Skeletal muscle satellite cell (primary cell): ENCODE results near the gene ARHGAP25.
"Not testable (repeated sequence)": the region's sequence is repeated elsewhere in the genome, so short reads cannot be mapped to it uniquely, and the experiment has no call there.

Source experiments
- H3K27me3 ChIP-seq: 2 replicates; pipeline ENCODE4 v1.7.0; 2013; ENCODE audit warnings: low read length; ENCODE audit not compliant: control insufficient read depth, insufficient read depth
- H3K36me3 ChIP-seq: 2 replicates; pipeline ENCODE4 v1.7.0; 2013; ENCODE audit warnings: mild to moderate bottlenecking, control low read depth, low read length; ENCODE audit not compliant: insufficient read depth
- H3K4me1 ChIP-seq: 2 replicates; pipeline ENCODE4 v1.7.0; 2013; ENCODE audit warnings: low read length; ENCODE audit not compliant: control insufficient read depth, insufficient read depth
- H3K4me2 ChIP-seq: 2 replicates; pipeline ENCODE4 v1.7.0; 2013; ENCODE audit warnings: mild to moderate bottlenecking, low read length
- H3K4me3 ChIP-seq: 2 replicates; pipeline ENCODE4 v1.7.0; 2013; ENCODE audit warnings: low read length
- H3K9ac ChIP-seq: 2 replicates; pipeline ENCODE4 v1.7.0; 2013; ENCODE audit warnings: mild to moderate bottlenecking, low read depth, low read length, moderate library complexity
- H3K9me3 ChIP-seq: replicated peaks from 2 replicates; pipeline ENCODE4 v1.7.0; 2013; ENCODE audit warnings: mild to moderate bottlenecking, control low read depth, low read length

ARHGAP25 gene

DNA sequence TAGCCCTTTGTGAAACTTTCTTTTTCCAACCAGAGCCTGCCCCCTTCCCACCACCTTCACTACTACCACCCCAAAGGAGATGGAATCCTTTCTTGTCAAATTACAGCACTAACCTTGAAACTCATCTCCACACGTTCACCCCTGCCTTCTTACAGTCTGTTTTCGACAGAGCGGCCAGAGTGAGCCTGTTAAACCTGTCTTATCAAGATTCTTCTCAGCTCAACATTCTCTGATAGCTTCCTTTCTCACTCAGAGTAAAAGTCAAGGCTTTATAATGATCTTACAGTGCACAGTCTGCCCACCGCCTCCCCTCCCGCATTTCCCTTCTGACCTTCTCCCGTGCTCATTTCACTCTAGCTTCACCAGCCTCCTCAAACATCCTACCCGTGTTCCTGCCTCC lies 56.0 kb downstream of the ARHGAP25 start:
- no peak overlapping the region for H3K4me3 ChIP-seq
- H3K9ac ChIP-seq, result no peak overlapping the region
- peaks cover 44% of the 10 kb centered on the region for H3K27me3 ChIP-seq
- H3K4me1 ChIP-seq, result no peaks in the 10 kb centered on the region
- no peaks in the 10 kb centered on the region for H3K9me3 ChIP-seq
- H3K4me2 ChIP-seq, result no peak overlapping the region
- no peaks in the 10 kb centered on the region for H3K36me3 ChIP-seq

DNA sequence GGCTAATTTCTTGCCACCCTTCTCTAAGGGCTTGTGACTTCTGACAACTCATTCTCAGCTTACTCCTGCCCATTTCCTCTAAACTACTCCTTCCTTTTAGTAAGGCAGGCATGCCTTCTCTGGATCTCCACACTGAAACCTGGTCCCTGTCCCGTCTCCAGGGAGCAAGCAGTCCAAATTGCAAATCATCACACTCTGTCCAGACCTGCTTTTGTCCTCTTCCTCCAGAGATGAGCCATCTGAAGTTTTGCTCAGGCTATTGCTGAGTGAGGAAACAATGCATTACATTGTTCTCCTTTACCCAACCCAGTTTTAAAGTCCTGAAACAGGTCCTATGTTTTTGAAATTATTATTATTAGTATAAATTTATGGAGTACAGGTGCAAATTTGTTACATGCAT lies 57.3 kb downstream of the ARHGAP25 start:
- no peak overlapping the region for H3K9ac ChIP-seq

DNA sequence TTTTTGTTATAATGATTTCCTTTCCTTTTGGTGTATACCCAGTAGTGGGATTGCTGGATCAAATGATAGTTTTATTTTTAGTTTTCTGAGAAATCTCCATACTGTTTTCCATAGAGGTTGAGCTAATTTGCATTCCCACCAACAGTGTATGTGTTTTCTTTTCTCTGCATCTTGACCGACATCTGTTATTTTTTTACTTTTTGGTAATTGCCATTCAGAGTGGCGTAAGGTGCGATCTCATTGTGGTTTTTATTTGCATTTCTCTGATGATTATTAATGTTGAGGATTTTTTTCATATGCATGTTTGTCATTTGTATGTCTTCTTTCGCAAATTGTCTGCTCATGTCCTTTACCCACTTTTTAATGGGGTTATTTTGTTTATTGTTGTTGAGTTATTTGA lies 58.1 kb downstream of the ARHGAP25 start:
- no peak overlapping the region for H3K9ac ChIP-seq

More for the DNA sequence above, 57.3 kb downstream of the ARHGAP25 start:
- Histone ChIP-seq H3K4me1 (peaks cover 4% of the 10 kb centered on the region), H3K27me3 (peaks cover 31% of the 10 kb centered on the region), H3K4me3 (no peak overlapping the region), H3K36me3 (no peaks in the 10 kb centered on the region), H3K9me3 (no peaks in the 10 kb centered on the region), H3K4me2 (no peak overlapping the region)

DNA sequence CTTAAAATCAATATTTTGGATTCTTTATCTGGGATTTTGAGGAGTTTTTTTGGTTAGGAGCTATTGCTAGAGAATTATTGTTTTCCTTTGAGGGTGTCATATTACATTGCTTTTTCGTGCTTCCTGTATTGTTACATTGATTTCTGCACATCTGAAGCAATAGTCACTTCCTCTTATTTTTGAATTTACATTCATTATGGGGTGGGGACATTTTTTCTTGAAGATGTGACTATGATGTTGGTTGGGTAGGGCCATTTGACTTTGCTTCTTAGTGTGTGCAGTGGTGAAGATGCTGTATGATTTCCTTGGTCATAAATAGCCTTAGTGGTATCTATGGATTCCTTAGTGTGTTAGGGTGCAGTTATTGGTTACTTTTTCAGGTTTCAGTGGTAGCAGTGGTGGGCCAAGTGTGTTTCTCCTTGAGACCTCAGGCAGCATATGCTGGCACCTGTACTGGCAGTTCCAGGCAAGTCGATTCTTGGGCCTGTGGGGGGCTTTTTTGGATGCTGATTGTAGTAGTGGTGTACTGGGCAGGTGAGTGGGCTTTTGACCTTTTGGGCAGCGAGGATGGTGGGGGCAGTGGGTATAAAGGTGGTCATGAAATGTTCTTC lies 61.8 kb downstream of the ARHGAP25 start:
- Histone ChIP-seq H3K9me3 (no peaks in the 10 kb centered on the region), H3K9ac (no peak overlapping the region), H3K36me3 (no peaks in the 10 kb centered on the region), H3K4me2 (no peak overlapping the region), H3K4me3 (no peak overlapping the region), H3K27me3 (peaks cover 24% of the 10 kb centered on the region), H3K4me1 (peaks cover 4% of the 10 kb centered on the region)

More for the DNA sequence above, 58.1 kb downstream of the ARHGAP25 start:
- Histone ChIP-seq H3K4me1 (peaks cover 4% of the 10 kb centered on the region), H3K9me3 (no peaks in the 10 kb centered on the region), H3K36me3 (no peaks in the 10 kb centered on the region), H3K4me2 (no peak overlapping the region), H3K27me3 (peaks cover 27% of the 10 kb centered on the region), H3K4me3 (no peak overlapping the region)

- Histone ChIP-seq H3K9me3 (no peaks in the 10 kb centered on the region), H3K4me2 (no peak overlapping the region), H3K9ac (no peak overlapping the region), H3K4me1 (peaks cover 4% of the 10 kb centered on the region), H3K27me3 (peaks cover 26% of the 10 kb centered on the region), H3K36me3 (no peaks in the 10 kb centered on the region), H3K4me3 (no peak overlapping the region)
These were observed 64.0 kb downstream of the ARHGAP25 start for GRCh38 chr2:68798569-68798968.

- H3K36me3 ChIP-seq, result no peaks in the 10 kb centered on the region
These were observed 64.8 kb downstream of the ARHGAP25 start for GRCh38 chr2:68799140-68800026.

GRCh38 chr2:68800027-68800401 lies 65.4 kb downstream of the ARHGAP25 start:
- no peaks in the 10 kb centered on the region for H3K36me3 ChIP-seq
- no peaks in the 10 kb centered on the region for H3K9me3 ChIP-seq
- peaks cover 35% of the 10 kb centered on the region for H3K27me3 ChIP-seq
- H3K4me2 ChIP-seq, result no peak overlapping the region
- H3K4me3 ChIP-seq, result no peak overlapping the region
- peaks cover 4% of the 10 kb centered on the region for H3K4me1 ChIP-seq
- no peak overlapping the region for H3K9ac ChIP-seq

More at GRCh38 chr2:68799140-68800026, 64.8 kb downstream of the ARHGAP25 start:
- Histone ChIP-seq H3K9ac (no peak overlapping the region), H3K9me3 (no peaks in the 10 kb centered on the region), H3K4me2 (no peak overlapping the region), H3K4me3 (no peak overlapping the region), H3K27me3 (peaks cover 30% of the 10 kb centered on the region), H3K4me1 (peaks cover 4% of the 10 kb centered on the region)

GRCh38 chr2:68800517-68800916 lies 65.9 kb downstream of the ARHGAP25 start:
- no peak overlapping the region for H3K9ac ChIP-seq
- no peak overlapping the region for H3K4me2 ChIP-seq
- H3K4me3 ChIP-seq, result no peak overlapping the region
- H3K27me3 ChIP-seq, result peaks cover 35% of the 10 kb centered on the region
- peaks cover 4% of the 10 kb centered on the region for H3K4me1 ChIP-seq
- H3K36me3 ChIP-seq, result no peaks in the 10 kb centered on the region
- no peaks in the 10 kb centered on the region for H3K9me3 ChIP-seq

GRCh38 chr2:68802161-68802560 lies 67.5 kb downstream of the ARHGAP25 start:
- H3K4me2 ChIP-seq, H3K4me3 ChIP-seq, H3K9me3 ChIP-seq, H3K9ac ChIP-seq, H3K36me3 ChIP-seq: not testable (repeated sequence)
- peaks cover 12% of the 10 kb centered on the region for H3K4me1 ChIP-seq
- H3K27me3 ChIP-seq, result peaks cover 35% of the 10 kb centered on the region

DNA sequence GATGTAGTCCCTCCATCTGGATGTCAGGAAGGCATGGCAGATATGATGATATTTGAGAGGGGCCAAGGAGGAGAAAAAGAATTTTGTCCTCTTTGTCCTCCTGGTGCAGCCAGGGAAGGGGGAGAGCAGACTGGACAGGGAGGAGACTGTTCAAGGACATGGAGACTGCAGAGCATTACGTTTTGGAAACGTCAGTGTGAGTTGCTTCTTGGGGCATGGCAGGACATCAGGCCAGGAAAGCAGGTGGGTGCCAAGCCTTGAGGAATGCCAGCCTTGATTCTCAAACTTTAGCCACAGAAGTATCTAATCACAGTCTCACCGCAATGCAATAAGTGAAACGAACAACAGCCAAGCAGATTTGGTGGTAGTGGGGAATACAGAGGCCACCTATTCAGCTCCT lies 70.4 kb downstream of the ARHGAP25 start:
- no peak overlapping the region for H3K4me2 ChIP-seq
- H3K27me3 ChIP-seq, result peaks cover 20% of the 10 kb centered on the region
- peaks cover 23% of the 10 kb centered on the region for H3K4me1 ChIP-seq
- no peaks in the 10 kb centered on the region for H3K36me3 ChIP-seq
- H3K4me3 ChIP-seq, result no peak overlapping the region
- H3K9ac ChIP-seq, result no peak overlapping the region
- H3K9me3 ChIP-seq, result no peaks in the 10 kb centered on the region

DNA sequence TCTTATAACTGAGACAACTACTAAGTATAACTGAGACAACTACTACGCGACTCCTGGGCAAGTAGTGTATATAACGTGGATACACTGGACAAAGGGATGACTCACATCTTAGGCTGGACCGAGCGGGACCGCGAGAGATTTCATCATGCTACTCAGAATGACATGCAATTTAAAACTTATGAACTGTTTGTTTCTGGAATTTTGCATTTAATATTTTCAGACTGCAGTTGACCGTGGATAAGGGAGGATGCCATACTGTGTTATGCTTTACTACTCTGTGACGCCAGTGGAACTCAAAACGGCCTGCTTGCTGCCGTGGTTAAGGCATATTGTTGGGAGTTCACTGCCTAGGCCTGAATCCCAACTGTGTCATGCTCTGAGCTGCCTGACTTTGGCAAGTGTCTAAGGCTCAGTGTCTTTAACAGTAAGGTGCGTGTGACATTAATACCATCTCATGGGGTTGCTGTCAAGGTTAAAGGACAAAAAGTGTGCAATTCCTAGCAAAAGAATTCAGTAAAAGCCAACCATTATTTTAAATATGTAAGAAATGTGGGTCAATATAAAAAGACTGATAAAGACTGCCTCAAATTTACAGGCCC lies 72.0 kb downstream of the ARHGAP25 start:
- H3K9me3 ChIP-seq, result no peaks in the 10 kb centered on the region
- H3K27me3 ChIP-seq, result peaks cover 20% of the 10 kb centered on the region
- no peaks in the 10 kb centered on the region for H3K36me3 ChIP-seq
- no peak overlapping the region for H3K4me3 ChIP-seq
- H3K4me2 ChIP-seq, result peak overlapping the region; percentile 52
- peaks cover 31% of the 10 kb centered on the region for H3K4me1 ChIP-seq
- no peak overlapping the region for H3K9ac ChIP-seq
